ENCODE data around the gene CNOT11. TPM values are rescaled to one million over a fixed set of nuclear protein-coding genes. Genes with fewer than 3 reads are reported as not detected.

The CNOT11 gene
- total RNA-seq, 1 experiment from 2014 or later = 38.5 TPM

DNA sequence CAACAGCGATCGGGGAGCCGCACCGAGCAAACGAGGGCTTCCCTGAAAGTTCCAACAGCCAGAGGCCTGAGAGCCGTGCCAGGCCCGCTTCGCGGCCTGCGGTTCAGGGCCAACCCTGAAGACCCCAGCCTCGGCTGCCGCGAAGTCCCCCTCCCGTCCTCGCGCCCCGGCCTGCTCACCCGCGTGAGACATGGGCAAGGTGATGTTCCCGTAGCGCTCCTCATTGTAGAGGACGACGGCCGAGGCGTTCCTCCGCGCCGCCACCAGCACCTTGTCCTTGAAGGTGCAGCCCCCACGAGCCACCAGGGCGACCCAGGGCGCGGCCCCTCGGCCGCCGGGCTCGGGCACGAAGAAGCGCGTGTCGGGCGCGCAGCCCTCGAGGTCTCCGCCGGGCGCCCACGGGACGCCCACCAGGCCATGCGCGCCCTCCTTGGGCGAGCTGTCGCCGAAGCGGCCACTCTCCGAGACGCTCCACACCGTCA is 55.3 kb downstream of the CNOT11 start:
- Mint-ChIP-seq H3K27ac (ENCODE audit: low read depth, unreplicated experiment) (peak overlapping the region; percentile 82), H3K4me3 (ENCODE audit: unreplicated experiment) (peak overlapping the region; percentile 86), H3K36me3 (ENCODE audit: insufficient read depth, unreplicated experiment) (peaks cover 8% of the 10 kb centered on the region), H3K9me3 (ENCODE audit: unreplicated experiment) (no peaks in the 10 kb centered on the region), H3K27me3 (ENCODE audit: insufficient read depth, unreplicated experiment) (no peaks in the 10 kb centered on the region), H3K4me1 (ENCODE audit: insufficient read depth, unreplicated experiment) (peaks cover 22% of the 10 kb centered on the region)
- ChIA-PET CTCF (interaction anchor here (1.7 kb wide), 1 partner anchor 34 kb away, joined by 6 read pairs; no protein-coding TSS in a partner anchor), POLR2A (interaction anchor here (0.7 to 2.6 kb wide), 16 partner anchors 9 to 437 kb away, joined by 3 to 23 read pairs (median 4); partner anchors contain the start of gene CNOT11)
- intact Hi-C loops (cut with micrococcal nuclease) = loop anchor here (5.0 kb wide), 1 partner anchor 56 kb away; the partner anchor contains the start of gene CNOT11
- DNase-seq (ENCODE audit: unreplicated experiment) = no peak
- BruUV-seq (replicated peaks) = no TSS peak
- TF ChIP-seq, protein P1, sequence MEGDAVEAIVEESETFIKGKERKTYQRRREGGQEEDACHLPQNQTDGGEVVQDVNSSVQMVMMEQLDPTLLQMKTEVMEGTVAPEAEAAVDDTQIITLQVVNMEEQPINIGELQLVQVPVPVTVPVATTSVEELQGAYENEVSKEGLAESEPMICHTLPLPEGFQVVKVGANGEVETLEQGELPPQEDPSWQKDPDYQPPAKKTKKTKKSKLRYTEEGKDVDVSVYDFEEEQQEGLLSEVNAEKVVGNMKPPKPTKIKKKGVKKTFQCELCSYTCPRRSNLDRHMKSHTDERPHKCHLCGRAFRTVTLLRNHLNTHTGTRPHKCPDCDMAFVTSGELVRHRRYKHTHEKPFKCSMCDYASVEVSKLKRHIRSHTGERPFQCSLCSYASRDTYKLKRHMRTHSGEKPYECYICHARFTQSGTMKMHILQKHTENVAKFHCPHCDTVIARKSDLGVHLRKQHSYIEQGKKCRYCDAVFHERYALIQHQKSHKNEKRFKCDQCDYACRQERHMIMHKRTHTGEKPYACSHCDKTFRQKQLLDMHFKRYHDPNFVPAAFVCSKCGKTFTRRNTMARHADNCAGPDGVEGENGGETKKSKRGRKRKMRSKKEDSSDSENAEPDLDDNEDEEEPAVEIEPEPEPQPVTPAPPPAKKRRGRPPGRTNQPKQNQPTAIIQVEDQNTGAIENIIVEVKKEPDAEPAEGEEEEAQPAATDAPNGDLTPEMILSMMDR (IDR thresholded peaks at IDR 0.05; ENCODE audit: unreplicated experiment) = no peak

DNA sequence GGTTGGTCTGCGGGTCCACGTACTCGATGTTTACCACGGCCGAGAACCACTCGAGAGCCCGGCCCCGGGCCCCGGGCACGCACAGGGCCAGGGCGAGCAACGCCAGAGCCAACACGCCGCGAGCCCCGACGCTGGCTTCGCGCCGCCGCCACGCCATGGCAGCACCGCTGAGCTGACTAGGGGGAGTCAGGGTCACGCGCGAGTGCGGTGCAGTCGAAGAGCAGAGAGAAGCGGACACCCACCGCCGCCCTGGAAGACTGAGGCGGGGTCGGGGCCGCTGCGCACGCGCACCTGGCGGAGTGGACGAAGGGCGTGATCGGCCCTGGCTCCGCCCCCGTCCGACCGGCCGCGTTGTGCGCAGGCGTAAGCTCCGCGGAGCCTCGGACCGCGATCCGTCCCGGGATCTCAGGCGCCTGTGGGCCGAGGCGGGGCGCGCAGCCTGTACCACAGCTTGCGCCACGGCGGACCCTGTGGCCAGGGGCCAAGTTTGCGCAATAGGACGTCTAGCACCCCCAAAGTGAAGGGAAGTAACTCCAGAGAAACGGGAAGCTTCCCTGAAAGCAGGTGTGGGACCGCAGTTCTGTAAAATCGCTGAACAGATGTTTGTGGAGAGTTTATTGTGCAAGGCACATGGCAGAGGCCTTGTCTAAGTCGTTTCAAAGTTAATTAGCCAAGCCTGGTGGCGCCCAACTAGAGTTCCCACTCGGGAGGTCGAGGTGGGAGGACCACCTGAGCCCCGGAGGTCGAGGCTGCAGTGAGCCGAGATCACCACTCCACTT is 55.9 kb downstream of the CNOT11 start, which contains the start of gene RNF149:
Gene RNF149 (minus strand): TSS at position 270 of the 779 bp plus-strand sequence. CDS start 113 bp downstream, at position 157.
- TF ChIP-seq, protein P1 (IDR thresholded peaks at IDR 0.05; ENCODE audit: unreplicated experiment) = no peak
- ChIA-PET POLR2A (interaction anchor here (0.5 to 2.6 kb wide), 25 partner anchors 9 to 650 kb away, joined by 3 to 23 read pairs (median 4); partner anchors contain the start of genes CNOT11 and TBC1D8), CTCF (interaction anchor here (0.6 to 1.7 kb wide), 7 partner anchors 27 to 510 kb away, joined by 3 to 6 read pairs (median 4); no protein-coding TSS in a partner anchor)
- no TSS peak for BruUV-seq (replicated peaks)
- Mint-ChIP-seq H3K36me3 (ENCODE audit: insufficient read depth, unreplicated experiment) (peaks cover 8% of the 10 kb centered on the region), H3K27me3 (ENCODE audit: insufficient read depth, unreplicated experiment) (no peaks in the 10 kb centered on the region), H3K9me3 (ENCODE audit: unreplicated experiment) (no peaks in the 10 kb centered on the region), H3K4me3 (ENCODE audit: unreplicated experiment) (peak within 1 kb of the TSS; percentile 86), H3K4me1 (ENCODE audit: insufficient read depth, unreplicated experiment) (peaks cover 22% of the 10 kb centered on the region), H3K27ac (ENCODE audit: low read depth, unreplicated experiment) (peak within 1 kb of the TSS; percentile 82)
- DNase-seq (ENCODE audit: unreplicated experiment) = peak; percentile 90
- intact Hi-C loops (cut with micrococcal nuclease) = loop anchor here (5.0 kb wide), 1 partner anchor 56 kb away; the partner anchor contains the start of gene CNOT11

DNA sequence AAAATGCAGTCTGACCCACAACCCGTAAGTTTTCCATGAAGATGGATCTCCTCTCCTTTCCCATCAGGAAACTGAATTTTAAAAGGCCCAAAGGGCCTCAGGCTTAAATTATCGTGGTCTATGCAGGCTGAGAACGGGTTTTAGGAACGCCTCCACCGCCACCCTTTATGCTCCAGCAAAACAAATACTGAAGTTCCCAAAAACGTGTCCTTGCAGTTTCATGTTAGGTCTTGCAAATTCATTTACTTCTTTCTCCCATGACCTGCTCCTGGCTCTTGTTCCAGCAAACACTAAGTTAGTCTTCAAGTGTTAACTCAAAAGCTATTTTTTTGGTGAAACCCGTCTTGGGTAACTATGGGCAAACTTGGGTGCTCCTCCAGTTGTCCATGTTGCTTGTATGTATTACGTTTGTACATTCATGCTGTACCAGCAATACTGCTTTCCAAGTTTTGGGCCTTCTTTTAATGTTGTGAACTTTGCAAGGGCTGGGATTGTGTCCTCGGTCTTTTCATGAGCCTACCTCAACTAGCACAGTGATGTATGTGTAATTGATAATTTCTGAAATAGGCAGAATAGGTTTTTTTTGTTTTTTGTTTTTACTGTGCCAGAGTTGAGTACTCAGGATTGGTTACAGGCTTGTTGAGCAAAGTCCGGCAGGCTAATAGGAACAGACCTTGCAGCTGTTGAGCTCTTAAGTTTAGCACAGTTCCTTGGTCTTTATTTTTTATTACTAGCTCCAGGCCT is 57.6 kb downstream of the CNOT11 start:
- CTCF ChIA-PET = interaction anchor here (1.1 kb wide), 1 partner anchor 70 kb away, joined by 3 read pairs; no protein-coding TSS in a partner anchor
- POLR2A ChIA-PET = interaction anchor here (0.6 to 2.6 kb wide), 2 partner anchors 18 to 56 kb away, joined by 3 to 7 read pairs; no protein-coding TSS in a partner anchor
- H3K4me3 Mint-ChIP-seq (ENCODE audit: unreplicated experiment) = no peak overlapping the region

More for the DNA sequence above, 57.6 kb downstream of the CNOT11 start:
- Mint-ChIP-seq H3K27ac (ENCODE audit: low read depth, unreplicated experiment) (no peak overlapping the region), H3K9me3 (ENCODE audit: unreplicated experiment) (no peaks in the 10 kb centered on the region), H3K4me1 (ENCODE audit: insufficient read depth, unreplicated experiment) (peaks cover 15% of the 10 kb centered on the region), H3K36me3 (ENCODE audit: insufficient read depth, unreplicated experiment) (no peaks in the 10 kb centered on the region), H3K27me3 (ENCODE audit: insufficient read depth, unreplicated experiment) (no peaks in the 10 kb centered on the region)
- TF ChIP-seq, protein P1 (IDR thresholded peaks at IDR 0.05; ENCODE audit: unreplicated experiment) = no peak
- DNase-seq (ENCODE audit: unreplicated experiment) = no peak
- intact Hi-C loops (cut with micrococcal nuclease) = no loop called here
- BruUV-seq (replicated peaks) = no TSS peak

Measured in MCF 10A (cell line).